HepG2 (cell line): ENCODE data around the gene SLC35B1. TPM values are rescaled to one million over a fixed set of nuclear protein-coding genes. Genes with fewer than 3 reads are reported as not detected.

Experiments used
- BATF2 ChIP-seq: sonication (generic); formaldehyde crosslinking; IDR thresholded peaks from 2 replicates; pipeline ENCODE4 v1.8.0; 2022; ENCODE audit warnings: mild to moderate bottlenecking, missing genetic modification reagents, moderate library complexity
- GLI4 ChIP-seq: sonication (generic); formaldehyde crosslinking; IDR thresholded peaks from 2 replicates; pipeline ENCODE4 v1.5.1; 2020; ENCODE audit warnings: missing genetic modification reagents, mild to moderate bottlenecking, moderate library complexity, borderline replicate concordance
- GPN1 ChIP-seq: sonication (generic); formaldehyde crosslinking; IDR thresholded peaks from 2 replicates; pipeline ENCODE4 v1.5.1; 2020; ENCODE audit warnings: missing genetic modification reagents, borderline replicate concordance
- HOXA5 ChIP-seq: sonication (generic); formaldehyde crosslinking; IDR thresholded peaks from 2 replicates; pipeline ENCODE4 v1.4.0; 2020; ENCODE audit warnings: missing genetic modification reagents
- HOXA7 ChIP-seq: sonication (generic); formaldehyde crosslinking; IDR thresholded peaks from 2 replicates; pipeline ENCODE4 v1.8.1; 2022; ENCODE audit warnings: mild to moderate bottlenecking, missing genetic modification reagents, moderate library complexity
- ISX ChIP-seq: sonication (generic); formaldehyde crosslinking; conservative IDR thresholded peaks from 2 replicates; pipeline ENCODE4 v1.5.0; 2020; ENCODE audit warnings: missing genetic modification reagents
- MIXL1 ChIP-seq: IDR thresholded peaks from 2 replicates; pipeline ENCODE4 v1.6.1; 2016
- RBAK ChIP-seq: sonication (generic); formaldehyde crosslinking; IDR thresholded peaks from 2 replicates; pipeline ENCODE4 v1.5.1; 2020; ENCODE audit warnings: mild to moderate bottlenecking, missing genetic modification reagents
- REL ChIP-seq: sonication (generic); formaldehyde crosslinking; conservative IDR thresholded peaks from 2 replicates; pipeline ENCODE4 v1.8.0; 2022; ENCODE audit warnings: mild to moderate bottlenecking, missing genetic modification reagents, moderate library complexity
- SOX6 ChIP-seq, 2 experiments: fragments of 450-650 bp in 1 of 2; sonication (generic) in 1 of 2; formaldehyde crosslinking in 1 of 2; IDR thresholded peaks; 2 replicates each; pipeline versions ENCODE4 v1.4.0 to v1.6.1; 2017 to 2020; ENCODE audit warnings: antibody characterized with exemption in 1 of 2, mild to moderate bottlenecking in 1 of 2, missing genetic modification reagents in 1 of 2
- TSC22D2 ChIP-seq: sonication (generic); formaldehyde crosslinking; IDR thresholded peaks from 2 replicates; pipeline ENCODE4 v1.5.1; 2020; ENCODE audit warnings: missing genetic modification reagents, mild to moderate bottlenecking, borderline replicate concordance
- ZBTB1 ChIP-seq: sonication (generic); formaldehyde crosslinking; IDR thresholded peaks from 2 replicates; pipeline ENCODE4 v1.4.0; 2020; ENCODE audit warnings: missing genetic modification reagents, borderline replicate concordance
- ZKSCAN1 ChIP-seq: fragments of 150-350 bp; IDR thresholded peaks from 2 replicates; pipeline ENCODE4 v1.6.1; 2014; ENCODE audit warnings: low read length
- ZNF101 ChIP-seq: sonication (generic); formaldehyde crosslinking; IDR thresholded peaks from 2 replicates; pipeline ENCODE4 v1.4.0; 2020; ENCODE audit warnings: mild to moderate bottlenecking, low read depth, missing genetic modification reagents, borderline replicate concordance
- ZNF263 ChIP-seq: sonication (generic); formaldehyde crosslinking; IDR thresholded peaks from 2 replicates; pipeline ENCODE4 v1.4.0; 2020; ENCODE audit warnings: missing genetic modification reagents
- ZNF317 ChIP-seq: sonication (generic); formaldehyde crosslinking; IDR thresholded peaks from 2 replicates; pipeline ENCODE4 v1.5.0; 2020; ENCODE audit warnings: mild to moderate bottlenecking, missing genetic modification reagents
- ZNF326 ChIP-seq: sonication (generic); formaldehyde crosslinking; IDR thresholded peaks from 2 replicates; pipeline ENCODE4 v1.4.0; 2020; ENCODE audit warnings: missing genetic modification reagents, borderline replicate concordance
- ZNF333 ChIP-seq: sonication (generic); formaldehyde crosslinking; IDR thresholded peaks from 2 replicates; pipeline ENCODE4 v1.4.0; 2020; ENCODE audit warnings: mild to moderate bottlenecking, missing genetic modification reagents, borderline replicate concordance
- ZNF337 ChIP-seq: sonication (generic); formaldehyde crosslinking; IDR thresholded peaks from 2 replicates; pipeline ENCODE4 v1.5.1; 2020; ENCODE audit warnings: missing genetic modification reagents, low read depth, mild to moderate bottlenecking, borderline replicate concordance
- ZNF530 ChIP-seq: sonication (generic); formaldehyde crosslinking; IDR thresholded peaks from 2 replicates; pipeline ENCODE4 v1.5.0; 2020; ENCODE audit warnings: low read depth, mild to moderate bottlenecking, missing genetic modification reagents
- ZNF607 ChIP-seq: sonication (generic); formaldehyde crosslinking; IDR thresholded peaks from 2 replicates; pipeline ENCODE4 v1.5.1; 2020; ENCODE audit warnings: missing genetic modification reagents, mild to moderate bottlenecking, borderline replicate concordance
- ZNF709 ChIP-seq: sonication (generic); formaldehyde crosslinking; IDR thresholded peaks from 2 replicates; pipeline ENCODE4 v1.5.0; 2020; ENCODE audit warnings: mild to moderate bottlenecking, missing genetic modification reagents
- ZNF839 ChIP-seq: sonication (generic); formaldehyde crosslinking; IDR thresholded peaks from 2 replicates; pipeline ENCODE4 v1.4.0; 2020; ENCODE audit warnings: missing genetic modification reagents, mild to moderate bottlenecking, borderline replicate concordance
- ZNF850 ChIP-seq: sonication (generic); formaldehyde crosslinking; conservative IDR thresholded peaks from 2 replicates; pipeline ENCODE4 v1.9.0; 2021; ENCODE audit warnings: mild to moderate bottlenecking, missing genetic modification reagents
- polyA plus RNA-seq, 8 experiments: library from polyadenylated mRNA; depleted of rRNA in 3 of 8; stranded (reverse) in 7 of 8; unstranded in 1 of 8; fragments of >200 nt; fragmentation: Illumina TruSeq in 4 of 8; extraction: Trizol in 4 of 8; gene quantifications; 2 replicates each; pipeline versions ENCODE4 v1.2.1 to v1.2.3, GENCODE V29; 2011 to 2016; ENCODE audit warnings: low read depth in 4 of 8, missing spikeins in 1 of 8, mixed read lengths in 1 of 8; ENCODE audit not compliant: insufficient read depth in 1 of 8
- total RNA-seq, 5 experiments: library from RNA; depleted of rRNA; stranded (reverse); fragments of >200 nt; fragmentation: Illumina TruSeq; extraction: Trizol; gene quantifications; 2 replicates each; pipeline ENCODE4 v1.2.3, GENCODE V29; 2016; ENCODE audit warnings: low read depth in 1 of 5
- TF ChIP-seq, protein P1 (sequence below): sonication (generic); formaldehyde crosslinking; IDR thresholded peaks from 2 replicates; pipeline ENCODE4 v1.5.0; 2020; ENCODE audit warnings: mild to moderate bottlenecking, missing genetic modification reagents
- TF ChIP-seq, protein P2 (sequence below): sonication (generic); formaldehyde crosslinking; IDR thresholded peaks from 2 replicates; pipeline ENCODE4 v1.4.0; 2020; ENCODE audit warnings: missing genetic modification reagents

SLC35B1 gene
- total and polyA plus RNA-seq, 2 of the 13 experiments (the other 11 are each of a cell fraction or from before 2014, with no cell fraction given) = 99.6 to 113 TPM

GRCh38 chr17:49677134-49677932 lies 30.4 kb downstream of the SLC35B1 start (continued):
- TF ChIP-seq ZNF607 (CRISPR knock-in tag) (no peak), ZNF850 (no peak), GLI4 (0 out of 2 replicates have a peak, but pooled peaks have one; percentile 40), MIXL1 (CRISPR knock-in tag) (0 out of 2 replicates have a peak, but pooled peaks have one; percentile 39), ZNF263 (CRISPR knock-in tag) (peak; percentile 15; the same call in 1 of the 2 replicates), ZNF326 (CRISPR knock-in tag) (no peak), ZNF333 (CRISPR knock-in tag) (no peak), SOX6 (IDR thresholded peaks at IDR 0.05) (no peak), SOX6 (CRISPR knock-in tag; IDR thresholded peaks at IDR 0.05) (no peak; the same call in 1 of the 2 replicates), ZNF839 (CRISPR knock-in tag) (no peak), HOXA5 (CRISPR knock-in tag) (no peak), ZNF317 (CRISPR knock-in tag) (no peak), ZNF337 (no peak), ZBTB1 (CRISPR knock-in tag) (no peak), HOXA7 (CRISPR knock-in tag) (no peak), ISX (CRISPR knock-in tag) (no peak), REL (no peak), TSC22D2 (CRISPR knock-in tag) (0 out of 2 replicates have a peak, but pooled peaks have one; percentile 62), ZKSCAN1 (no peak), BATF2 (CRISPR knock-in tag) (peak; percentile 23; the same call in 1 of the 2 replicates), ZNF709 (CRISPR knock-in tag) (no peak), ZNF530 (CRISPR knock-in tag) (no peak), GPN1 (CRISPR knock-in tag) (no peak), ZNF101 (CRISPR knock-in tag) (no peak), RBAK (CRISPR knock-in tag) (no peak)
- TF ChIP-seq, protein P1, sequence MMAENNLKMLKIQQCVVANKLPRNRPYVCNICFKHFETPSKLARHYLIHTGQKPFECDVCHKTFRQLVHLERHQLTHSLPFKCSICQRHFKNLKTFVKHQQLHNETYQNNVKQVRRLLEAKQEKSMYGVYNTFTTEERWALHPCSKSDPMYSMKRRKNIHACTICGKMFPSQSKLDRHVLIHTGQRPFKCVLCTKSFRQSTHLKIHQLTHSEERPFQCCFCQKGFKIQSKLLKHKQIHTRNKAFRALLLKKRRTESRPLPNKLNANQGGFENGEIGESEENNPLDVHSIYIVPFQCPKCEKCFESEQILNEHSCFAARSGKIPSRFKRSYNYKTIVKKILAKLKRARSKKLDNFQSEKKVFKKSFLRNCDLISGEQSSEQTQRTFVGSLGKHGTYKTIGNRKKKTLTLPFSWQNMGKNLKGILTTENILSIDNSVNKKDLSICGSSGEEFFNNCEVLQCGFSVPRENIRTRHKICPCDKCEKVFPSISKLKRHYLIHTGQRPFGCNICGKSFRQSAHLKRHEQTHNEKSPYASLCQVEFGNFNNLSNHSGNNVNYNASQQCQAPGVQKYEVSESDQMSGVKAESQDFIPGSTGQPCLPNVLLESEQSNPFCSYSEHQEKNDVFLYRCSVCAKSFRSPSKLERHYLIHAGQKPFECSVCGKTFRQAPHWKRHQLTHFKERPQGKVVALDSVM (CRISPR knock-in tag) = no peak
- TF ChIP-seq, protein P2, sequence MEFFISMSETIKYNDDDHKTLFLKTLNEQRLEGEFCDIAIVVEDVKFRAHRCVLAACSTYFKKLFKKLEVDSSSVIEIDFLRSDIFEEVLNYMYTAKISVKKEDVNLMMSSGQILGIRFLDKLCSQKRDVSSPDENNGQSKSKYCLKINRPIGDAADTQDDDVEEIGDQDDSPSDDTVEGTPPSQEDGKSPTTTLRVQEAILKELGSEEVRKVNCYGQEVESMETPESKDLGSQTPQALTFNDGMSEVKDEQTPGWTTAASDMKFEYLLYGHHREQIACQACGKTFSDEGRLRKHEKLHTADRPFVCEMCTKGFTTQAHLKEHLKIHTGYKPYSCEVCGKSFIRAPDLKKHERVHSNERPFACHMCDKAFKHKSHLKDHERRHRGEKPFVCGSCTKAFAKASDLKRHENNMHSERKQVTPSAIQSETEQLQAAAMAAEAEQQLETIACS (CRISPR knock-in tag) = no peak; the same call in 1 of the 2 replicates
